ENCODE results near the gene DDX18. TPM values are rescaled to one million over a fixed set of nuclear protein-coding genes. Genes with fewer than 3 reads are reported as not detected.

DDX18 gene
- total RNA-seq, 4 donors from 2014 or later = 32.6 to 70.1 (median 42.9) TPM

DNA sequence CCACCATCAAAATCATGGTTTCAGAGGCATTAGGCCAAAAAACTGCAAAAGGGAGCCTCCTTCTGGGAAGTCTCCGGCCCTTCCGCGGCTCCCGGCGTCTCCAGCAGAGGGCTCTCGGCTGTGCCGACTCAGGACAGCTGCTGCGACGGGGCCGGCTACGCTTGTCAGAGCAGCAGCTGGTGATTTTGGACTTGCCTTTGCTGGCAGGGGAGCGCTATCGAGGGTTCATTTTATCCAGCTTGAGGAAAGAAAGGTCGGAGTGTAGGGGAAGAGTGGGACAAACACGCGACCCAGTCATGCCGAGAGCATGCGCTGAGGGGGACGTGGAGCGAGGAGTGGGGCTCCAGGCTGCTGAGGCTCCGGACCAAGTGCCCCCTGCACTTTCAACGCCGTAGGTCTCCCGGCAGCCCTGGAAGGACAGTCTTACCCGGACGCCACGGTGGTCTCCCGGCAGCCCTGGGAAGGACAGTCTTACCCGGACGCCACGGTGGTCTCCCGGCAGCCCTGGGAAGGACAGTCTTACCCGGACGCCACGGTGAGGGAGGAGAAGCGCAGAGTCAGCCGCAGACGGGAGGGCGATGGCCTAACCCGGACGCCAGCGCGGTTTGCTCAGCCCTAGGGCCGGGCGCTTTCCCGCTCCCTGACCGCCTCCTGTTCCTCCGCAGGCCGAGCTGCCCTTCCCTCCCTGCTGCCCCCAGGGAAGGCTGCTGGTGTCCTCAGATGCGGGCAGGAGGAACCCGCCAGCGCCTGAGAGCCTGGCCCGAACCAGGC, 21.7 kb downstream of the DDX18 start:
- TF ChIP-seq, protein P1, sequence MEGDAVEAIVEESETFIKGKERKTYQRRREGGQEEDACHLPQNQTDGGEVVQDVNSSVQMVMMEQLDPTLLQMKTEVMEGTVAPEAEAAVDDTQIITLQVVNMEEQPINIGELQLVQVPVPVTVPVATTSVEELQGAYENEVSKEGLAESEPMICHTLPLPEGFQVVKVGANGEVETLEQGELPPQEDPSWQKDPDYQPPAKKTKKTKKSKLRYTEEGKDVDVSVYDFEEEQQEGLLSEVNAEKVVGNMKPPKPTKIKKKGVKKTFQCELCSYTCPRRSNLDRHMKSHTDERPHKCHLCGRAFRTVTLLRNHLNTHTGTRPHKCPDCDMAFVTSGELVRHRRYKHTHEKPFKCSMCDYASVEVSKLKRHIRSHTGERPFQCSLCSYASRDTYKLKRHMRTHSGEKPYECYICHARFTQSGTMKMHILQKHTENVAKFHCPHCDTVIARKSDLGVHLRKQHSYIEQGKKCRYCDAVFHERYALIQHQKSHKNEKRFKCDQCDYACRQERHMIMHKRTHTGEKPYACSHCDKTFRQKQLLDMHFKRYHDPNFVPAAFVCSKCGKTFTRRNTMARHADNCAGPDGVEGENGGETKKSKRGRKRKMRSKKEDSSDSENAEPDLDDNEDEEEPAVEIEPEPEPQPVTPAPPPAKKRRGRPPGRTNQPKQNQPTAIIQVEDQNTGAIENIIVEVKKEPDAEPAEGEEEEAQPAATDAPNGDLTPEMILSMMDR (IDR thresholded peaks at IDR 0.05; ENCODE audit: low read depth) = no peak

DNA sequence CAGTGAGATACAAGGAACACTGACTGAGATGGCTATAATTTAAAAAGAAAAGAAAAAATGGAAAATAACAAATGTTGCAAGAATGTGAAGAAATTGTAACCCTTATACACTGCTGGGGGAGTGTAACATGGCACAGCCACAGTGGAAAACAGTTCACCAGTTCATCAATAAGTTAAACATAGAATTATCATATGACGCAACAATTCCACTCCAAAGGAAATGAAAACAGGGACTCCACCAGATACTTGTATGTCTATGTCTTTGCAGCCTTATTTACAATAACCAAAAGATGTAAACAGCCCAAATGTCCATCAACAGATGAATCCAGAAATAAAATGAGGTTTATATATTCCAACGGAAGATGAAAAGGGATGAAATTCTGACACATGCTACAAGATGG, 30.8 kb downstream of the DDX18 start:
- TF ChIP-seq, protein P1 (IDR thresholded peaks at IDR 0.05; ENCODE audit: low read depth) = no peak

DNA sequence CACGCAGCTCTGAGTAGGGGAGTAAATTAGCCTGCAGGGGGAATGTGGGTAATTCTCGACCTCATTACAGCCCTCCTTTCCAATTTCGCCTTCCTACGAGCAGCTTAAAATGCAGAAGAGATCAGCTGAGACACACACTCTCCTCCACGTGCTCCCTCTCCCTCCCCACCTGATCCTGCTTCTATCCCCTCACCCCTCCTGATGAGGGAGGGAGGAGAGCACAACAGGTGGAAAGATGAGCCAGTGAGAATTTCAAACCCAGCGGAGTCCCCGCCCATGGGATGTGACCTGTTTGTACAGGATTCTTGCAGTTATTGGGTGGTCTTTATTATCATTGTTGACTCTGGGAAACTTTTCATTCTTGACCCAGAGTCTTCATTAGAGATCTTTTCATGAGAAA, 35.5 kb downstream of the DDX18 start:
- TF ChIP-seq, protein P1 (IDR thresholded peaks at IDR 0.05; ENCODE audit: low read depth) = no peak

DNA sequence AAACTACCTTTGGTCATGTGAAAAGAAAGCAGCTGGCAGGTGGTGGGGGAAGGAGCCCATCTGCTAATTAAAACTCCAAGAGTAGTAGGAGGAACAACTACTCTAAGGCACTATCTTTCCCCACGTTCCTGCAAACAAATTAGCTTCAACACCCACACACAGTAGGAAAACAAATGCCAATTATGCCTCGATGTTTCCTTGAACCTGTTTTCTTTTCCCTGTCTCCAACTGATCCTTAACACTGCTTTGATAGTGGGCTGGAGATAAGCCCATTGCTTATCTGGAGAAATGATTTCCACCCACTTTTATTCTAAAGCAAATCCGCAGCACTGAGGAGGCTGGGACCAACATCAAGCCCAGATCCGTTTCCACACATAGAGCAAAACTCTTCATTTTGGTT, 36.0 kb downstream of the DDX18 start:
- TF ChIP-seq, protein P1 (IDR thresholded peaks at IDR 0.05; ENCODE audit: low read depth) = no peak

DNA sequence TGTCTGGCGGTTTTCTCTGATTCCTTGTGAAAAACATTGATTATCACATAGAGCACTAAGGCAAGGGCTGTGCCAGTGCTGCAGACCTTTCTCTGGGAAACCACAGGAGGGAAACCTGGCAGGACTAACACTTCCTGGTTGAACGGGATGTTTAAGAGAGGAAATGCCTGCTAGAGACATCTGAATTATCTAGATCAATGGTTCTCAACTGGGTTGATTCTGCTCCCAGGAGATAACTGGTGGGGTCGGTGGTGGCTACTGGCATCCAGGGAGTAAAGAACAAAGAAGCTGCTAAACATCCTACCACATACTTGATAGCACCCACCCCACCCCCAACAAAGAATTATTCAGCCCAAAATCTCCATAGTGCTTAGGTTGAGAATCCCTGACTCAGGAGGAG, 37.5 kb downstream of the DDX18 start:
- TF ChIP-seq, protein P1 (IDR thresholded peaks at IDR 0.05; ENCODE audit: low read depth) = no peak

DNA sequence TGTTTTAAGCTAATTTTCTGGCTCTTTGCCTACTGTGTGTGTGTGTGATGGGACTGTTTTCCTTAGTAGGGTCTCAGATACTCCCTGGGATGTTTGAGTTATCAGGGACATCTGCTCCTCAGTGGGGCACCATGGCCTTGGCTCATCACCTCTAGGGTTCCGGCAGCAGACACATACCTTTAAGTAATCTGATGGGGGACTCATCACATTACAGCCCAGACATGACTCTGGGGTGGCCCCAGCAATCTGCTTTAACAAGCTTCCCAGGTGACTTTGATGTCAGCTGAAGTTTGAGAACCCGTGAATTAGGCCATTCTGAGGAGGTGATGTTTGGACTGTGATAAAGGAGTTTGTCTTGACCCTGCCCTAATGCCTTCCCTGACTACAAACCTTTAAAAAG, 38.8 kb downstream of the DDX18 start:
- TF ChIP-seq, protein P1 (IDR thresholded peaks at IDR 0.05; ENCODE audit: low read depth) = no peak

DNA sequence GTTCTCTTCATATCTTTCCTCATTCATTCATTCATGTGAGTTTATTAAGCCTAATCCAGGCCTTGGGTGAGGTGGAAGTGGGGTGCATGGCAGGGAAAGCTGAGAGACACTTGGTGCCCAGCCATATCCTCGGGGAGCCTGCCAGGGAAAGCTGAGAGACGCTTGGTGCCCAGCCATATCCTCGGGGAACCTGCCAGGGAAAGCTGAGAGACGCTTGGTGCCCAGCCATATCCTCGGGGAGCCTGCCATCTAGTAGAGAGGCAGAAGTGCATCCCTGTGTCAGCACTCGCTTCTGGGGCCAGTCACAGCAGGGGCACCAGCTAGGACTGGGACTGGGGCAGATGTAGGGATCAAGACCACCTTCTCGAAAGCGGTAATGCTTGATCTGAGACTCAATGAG, 39.4 kb downstream of the DDX18 start:
- TF ChIP-seq, protein P1 (IDR thresholded peaks at IDR 0.05; ENCODE audit: low read depth) = no peak
